K562 (cell line): ENCODE results near the gene CREBL2. TPM values are rescaled to one million over a fixed set of nuclear protein-coding genes. Genes with fewer than 3 reads are reported as not detected.

ENCODE experiments used
- ATAC-seq: fragments of 200-7000 bp; cut with Tn5 transposase; 3 replicates; pipeline ENCODE4 v1.9.1; 2020; ENCODE audit warnings: moderate library complexity
- BruUV-seq: library from RNA; stranded (reverse); fragments of 400-500 nt; replicated peaks from 2 replicates; lab custom pipeline; 2021; lab: Mats Ljungman, UMichigan
- CTCF ChIA-PET: fragments of 300-600 bp; formaldehyde crosslinking; extraction: SDS; loops from one replicate; lab custom pipeline; 2021; ENCODE audit warnings: low intra/inter-chr PET ratio; lab: Yijun Ruan, JAX
- POLR2A ChIA-PET: fragments of 300-600, 350-650 bp; sonication (Branson Sonifier 250); formaldehyde crosslinking; extraction: SDS; loops from one replicate; lab custom pipeline; 2021; ENCODE audit warnings: antibody characterized with exemption, inconsistent platforms; lab: Yijun Ruan, JAX
- DNase-seq, 4 experiments: peaks; one replicate each; pipeline versions ENCODE4 v3.0.0 to v3.0.0-alpha.2; 2011 to 2018; ENCODE audit warnings: low spot score in 3 of 4, mixed read lengths in 3 of 4; ENCODE audit errors: extremely low read depth in 1 of 4
- FAIRE-seq: peaks from 2 replicates; lab custom pipeline; 2011; peaks lifted over from hg19 to GRCh38; lab: Jason Lieb, UNC
- H2AFZ ChIP-seq: 2 replicates; pipeline ENCODE4 v1.6.0; 2011; ENCODE audit warnings: low read depth, low read length, control low read depth, inconsistent platforms
- H3K27ac ChIP-seq: fragments of 200-600 bp; 3 replicates; pipeline ENCODE4 v1.8.0; 2011; ENCODE audit warnings: low read depth, mild to moderate bottlenecking, control low read depth, inconsistent platforms, low read length, moderate library complexity, mixed read lengths; ENCODE audit errors: extremely low read depth
- H3K27me3 ChIP-seq, 2 experiments: fragments of 300-600 bp in 1 of 2; 2 replicates in 1 of 2; 3 replicates in 1 of 2; pipeline versions ENCODE4 v1.6.0 to v1.8.0; 2011; ENCODE audit warnings: inconsistent platforms in 2 of 2, low read length in 2 of 2, mild to moderate bottlenecking in 1 of 2, mixed read lengths in 1 of 2, moderate library complexity in 1 of 2; ENCODE audit not compliant: control insufficient read depth in 2 of 2, insufficient read depth in 2 of 2
- H3K36me3 ChIP-seq: fragments of 300-600 bp; 3 replicates; pipeline ENCODE4 v1.8.0; 2011; ENCODE audit warnings: mild to moderate bottlenecking, low read length, inconsistent platforms; ENCODE audit not compliant: control insufficient read depth, insufficient read depth
- H3K4me1 ChIP-seq, 2 experiments: fragments of 200-600 bp in 1 of 2; replicated peaks in 1 of 2; 2 replicates in 1 of 2; 3 replicates in 1 of 2; pipeline versions ENCODE4 v1.5.1 to v1.8.0; 2011; ENCODE audit warnings: inconsistent platforms in 2 of 2, low read length in 2 of 2, mild to moderate bottlenecking in 1 of 2, mixed read lengths in 1 of 2, moderate library complexity in 1 of 2; ENCODE audit not compliant: control insufficient read depth in 2 of 2, insufficient read depth in 2 of 2
- H3K4me2 ChIP-seq: 2 replicates; pipeline ENCODE4 v1.6.1; 2011; ENCODE audit warnings: low read length, control low read depth, inconsistent platforms, mixed read lengths; ENCODE audit not compliant: insufficient read depth
- H3K4me3 ChIP-seq: fragments of 200-600 bp; sonication (generic), shearing (Covaris generic); 2 replicates; pipeline ENCODE4 v1.5.1; 2016; ENCODE audit warnings: control low read depth, inconsistent platforms
- H3K79me2 ChIP-seq: fragments of 200-600 bp; 3 replicates; pipeline ENCODE4 v1.8.0; 2011; ENCODE audit warnings: low read length, inconsistent platforms; ENCODE audit not compliant: control insufficient read depth, insufficient read depth
- H3K9ac ChIP-seq, 2 experiments: 2 replicates each; pipeline versions ENCODE4 v1.6.0 to v1.6.1; 2011; ENCODE audit warnings: low read depth in 2 of 2, low read length in 2 of 2, control low read depth in 1 of 2, inconsistent platforms in 1 of 2, mild to moderate bottlenecking in 1 of 2, mixed read lengths in 1 of 2; ENCODE audit not compliant: insufficient read depth in 1 of 2
- H3K9me1 ChIP-seq: one replicate; pipeline ENCODE4 v1.6.0; 2011; ENCODE audit warnings: inconsistent platforms, mild to moderate bottlenecking, low read length, moderate library complexity; ENCODE audit not compliant: control insufficient read depth, insufficient read depth
- H3K9me3 ChIP-seq: replicated peaks from 2 replicates; pipeline ENCODE4 v1.5.1; 2011; ENCODE audit warnings: low read depth, low read length, inconsistent platforms; ENCODE audit not compliant: control insufficient read depth, insufficient read depth
- H4K20me1 ChIP-seq: replicated peaks from 2 replicates; pipeline ENCODE4 v1.6.1; 2011; ENCODE audit warnings: low read length, inconsistent platforms, mixed read lengths; ENCODE audit not compliant: control insufficient read depth, insufficient read depth
- HIVEP1 ChIP-seq: fragments of 250-450 bp; sonication (Bioruptor Pico); IDR thresholded peaks from 2 replicates; pipeline ENCODE4 v1.4.0; 2020; ENCODE audit warnings: mild to moderate bottlenecking
- NKRF ChIP-seq: fragments of 450-650 bp; IDR thresholded peaks from 2 replicates; pipeline ENCODE4 v1.6.1; 2016; ENCODE audit warnings: borderline replicate concordance
- PTTG1 ChIP-seq: fragments of 450-650 bp; IDR thresholded peaks from 2 replicates; pipeline ENCODE4 v1.6.1; 2016; ENCODE audit warnings: low read depth, mild to moderate bottlenecking, missing genetic modification characterization, missing compliant biosample characterization
- RAD21 ChIP-seq, 2 experiments: fragments of 250-450 bp in 1 of 2; fragments of 450-650 bp in 1 of 2; sonication (Bioruptor Pico) in 1 of 2; formaldehyde crosslinking in 1 of 2; IDR thresholded peaks in 1 of 2; conservative IDR thresholded peaks in 1 of 2; 2 replicates each; pipeline versions ENCODE4 v1.4.0 to v1.8.0; 2020 to 2022; ENCODE audit warnings: mild to moderate bottlenecking in 2 of 2, moderate library complexity in 1 of 2
- STAT6 ChIP-seq: sonication (generic); formaldehyde crosslinking; IDR thresholded peaks from 2 replicates; pipeline ENCODE4 v1.8.1; 2023; ENCODE audit warnings: mild to moderate bottlenecking, missing genetic modification reagents
- TCF7 ChIP-seq: sonication (generic); IDR thresholded peaks from 2 replicates; pipeline ENCODE4 v1.6.1; 2016; ENCODE audit warnings: antibody characterized with exemption, borderline replicate concordance
- THRA ChIP-seq: fragments of 450-650 bp; IDR thresholded peaks from 2 replicates; pipeline ENCODE4 v1.6.1; 2017; ENCODE audit warnings: mild to moderate bottlenecking, moderate library complexity
- USF2 ChIP-seq: sonication (generic); formaldehyde crosslinking; IDR thresholded peaks from 2 replicates; pipeline ENCODE4 v1.5.0; 2020; ENCODE audit warnings: missing genetic modification reagents
- ZBTB7A ChIP-seq: IDR thresholded peaks from 2 replicates; pipeline ENCODE4 v1.6.1; 2011; ENCODE audit warnings: low read depth, mild to moderate bottlenecking, low read length, moderate library complexity, borderline replicate concordance; ENCODE audit not compliant: control insufficient read depth
- ZC3H11A ChIP-seq: IDR thresholded peaks from 2 replicates; pipeline ENCODE4 v1.6.1; 2012; ENCODE audit warnings: low read depth, low read length, improper control_type of control experiment
- ZNF431 ChIP-seq: sonication (generic); formaldehyde crosslinking; IDR thresholded peaks from 2 replicates; pipeline ENCODE4 v1.8.0; 2022; ENCODE audit warnings: mild to moderate bottlenecking, missing genetic modification reagents
- ZNF436 ChIP-seq: fragments of 250-450, 450-650 bp; sonication (Bioruptor Pico); formaldehyde crosslinking; IDR thresholded peaks from 2 replicates; pipeline ENCODE4 v1.7.0; 2020; ENCODE audit warnings: mild to moderate bottlenecking
- ZNF444 ChIP-seq: fragments of 250-450 bp; sonication (Bioruptor Pico); IDR thresholded peaks from 2 replicates; pipeline ENCODE4 v1.4.0; 2020; ENCODE audit warnings: mild to moderate bottlenecking, moderate library complexity
- WGBS: fragments of 100-300 bp; shearing (Covaris generic); methylation state at CpG from one replicate; pipeline ENCODE4 v1.1.6; 2016; ENCODE audit warnings: low coverage, mixed read lengths; ENCODE audit not compliant: insufficient coverage; ENCODE audit errors: missing lambda C conversion rate; 5-methylcytosine and 5-hydroxymethylcytosine counted together
- in situ Hi-C: fragments of 300-500 bp; cut with MboI; formaldehyde crosslinking; loops from 4 replicates; pipeline ENCODE4 v1.15.0; 2018; ENCODE audit warnings: inconsistent platforms, mixed read lengths
- intact Hi-C: fragments of 100-400 bp; cut with micrococcal nuclease; formaldehyde crosslinking; loops from 2 replicates; pipeline ENCODE4 v1.14.2; 2022
- polyA plus RNA-seq, 8 experiments: library from polyadenylated mRNA; depleted of rRNA in 4 of 8; stranded (reverse) in 5 of 8; unstranded in 3 of 8; fragments of >200 nt; fragmentation: Nextera tagmentation in 2 of 8; fragmentation: Illumina TruSeq in 1 of 8; extraction: Ambion mirVana in 2 of 8; extraction: Trizol in 1 of 8; gene quantifications; 2 replicates each; pipeline versions ENCODE4 v1.2.1 to v1.2.3, GENCODE V29; 2011 to 2014; ENCODE audit warnings: inconsistent platforms in 1 of 8, missing spikeins in 1 of 8
- total RNA-seq, 7 experiments: library from RNA; depleted of rRNA in 6 of 7; stranded (reverse); fragments of >200 nt in 6 of 7; fragmentation: Illumina TruSeq in 2 of 7; extraction: Trizol in 2 of 7; gene quantifications; 2 replicates each; pipeline versions ENCODE4 v1.2.1 to v1.2.3, GENCODE V29; 2011 to 2021; ENCODE audit warnings: low replicate concordance in 1 of 7

CREBL2 gene
- total and polyA plus RNA-seq, 9 of the 15 experiments (the other 6 are each of a cell fraction or from before 2014, with no cell fraction given): 1.7 to 7.3 (median 5.2) TPM

GRCh38 chr12:12572659-12573058 lies 39.0 kb upstream of the CREBL2 start:
- H3K4me1 ChIP-seq: peaks cover 0 to 6% of the 10 kb centered on the region in 2 experiments; a peak in 3 of 5 replicates
- TF ChIP-seq STAT6 (CRISPR knock-in tag) (no peak), ZNF444 (no peak), NKRF (no peak), PTTG1 (no peak), THRA (no peak), ZC3H11A (no peak), USF2 (CRISPR knock-in tag) (no peak), RAD21 (CRISPR knock-in tag; conservative IDR thresholded peaks at IDR 0.05 in 1 of 2, IDR thresholded peaks at IDR 0.05 in 1 of 2) (no peak), HIVEP1 (CRISPR knock-in tag) (no peak), ZNF436 (CRISPR knock-in tag) (no peak), ZNF431 (CRISPR knock-in tag) (no peak), ZBTB7A (no peak), TCF7 (no peak)
- FAIRE-seq (no peak), ATAC-seq (no peak), DNase-seq (no peak)
- no peak overlapping the region for H2AFZ ChIP-seq
- CTCF ChIA-PET: no interaction called here
- intact Hi-C loops: no loop called here
- H3K4me3 ChIP-seq: no peak overlapping the region
- no peak overlapping the region for H3K4me2 ChIP-seq
- H3K9ac ChIP-seq: no peak overlapping the region
- WGBS: 83% methylated on average over 2 of the region's 3 CpGs
- in situ Hi-C loops: no loop called here
- H3K36me3 ChIP-seq: no peaks in the 10 kb centered on the region
- no peaks in the 10 kb centered on the region for H3K9me1 ChIP-seq
- no peaks in the 10 kb centered on the region for H3K27me3 ChIP-seq
- no peaks in the 10 kb centered on the region for H4K20me1 ChIP-seq
- POLR2A ChIA-PET: interaction anchor here (0.8 kb wide), 1 partner anchor 96 kb away, joined by 3 read pairs; no protein-coding TSS in a partner anchor
- H3K27ac ChIP-seq: no peak overlapping the region
- no TSS peak for BruUV-seq
- no peaks in the 10 kb centered on the region; the same call in 1 of the 2 replicates for H3K9me3 ChIP-seq
- no peaks in the 10 kb centered on the region for H3K79me2 ChIP-seq
